ENCODE measurements around the gene SELENOF.

SELENOF gene

GRCh38 chr1:86953167-86953566 is 39.2 kb upstream of the SELENOF start:
- no peak for TF ChIP-seq CTCF (IDR thresholded peaks at IDR 0.05)
- no peaks in the 10 kb centered on the region for H3K9me3 ChIP-seq
- no peak overlapping the region for H3K4me3 ChIP-seq
- intact Hi-C loops (cut with DNase I; ENCODE audit: low total_unique reads): no loop called here
- H3K4me1 ChIP-seq: no peaks in the 10 kb centered on the region
- no peak overlapping the region for H3K27ac ChIP-seq
- H3K27me3 ChIP-seq: no peaks in the 10 kb centered on the region
- DNase-seq: no peak
- no peaks in the 10 kb centered on the region for H3K36me3 ChIP-seq

GRCh38 chr1:86951430-86951829 is 37.5 kb upstream of the SELENOF start:
- H3K27me3 ChIP-seq: no peaks in the 10 kb centered on the region
- H3K36me3 ChIP-seq: no peaks in the 10 kb centered on the region
- no peak for DNase-seq
- H3K4me1 ChIP-seq: no peaks in the 10 kb centered on the region
- intact Hi-C loops (cut with DNase I; ENCODE audit: low total_unique reads): no loop called here
- no peak overlapping the region for H3K4me3 ChIP-seq
- H3K27ac ChIP-seq: no peak overlapping the region
- no peak for TF ChIP-seq CTCF (IDR thresholded peaks at IDR 0.05)
- no peaks in the 10 kb centered on the region for H3K9me3 ChIP-seq

- intact Hi-C loops (cut with DNase I; ENCODE audit: low total_unique reads): no loop called here
- TF ChIP-seq CTCF (IDR thresholded peaks at IDR 0.05): no peak
- Histone ChIP-seq H3K36me3 (no peaks in the 10 kb centered on the region), H3K27ac (no peak overlapping the region), H3K27me3 (no peaks in the 10 kb centered on the region), H3K4me3 (no peak overlapping the region), H3K9me3 (no peaks in the 10 kb centered on the region), H3K4me1 (no peaks in the 10 kb centered on the region)
- DNase-seq: no peak
These were observed 36.9 kb upstream of the SELENOF start for GRCh38 chr1:86950712-86951419.

- DNase-seq: no peak
- Histone ChIP-seq H3K4me3 (no peak overlapping the region), H3K36me3 (no peaks in the 10 kb centered on the region), H3K9me3 (no peaks in the 10 kb centered on the region), H3K27me3 (no peaks in the 10 kb centered on the region), H3K27ac (no peak overlapping the region), H3K4me1 (no peaks in the 10 kb centered on the region)
- TF ChIP-seq CTCF (IDR thresholded peaks at IDR 0.05): no peak
- intact Hi-C loops (cut with DNase I; ENCODE audit: low total_unique reads): no loop called here
These were observed 34.3 kb upstream of the SELENOF start for GRCh38 chr1:86948212-86948611.

GRCh38 chr1:86942743-86943142 is 28.8 kb upstream of the SELENOF start:
- Histone ChIP-seq H3K36me3 (no peaks in the 10 kb centered on the region), H3K9me3 (no peaks in the 10 kb centered on the region), H3K27me3 (no peaks in the 10 kb centered on the region), H3K27ac (no peak overlapping the region), H3K4me3 (no peak overlapping the region), H3K4me1 (no peaks in the 10 kb centered on the region)
- TF ChIP-seq CTCF (IDR thresholded peaks at IDR 0.05): no peak
- DNase-seq: no peak
- intact Hi-C loops (cut with DNase I; ENCODE audit: low total_unique reads): no loop called here

GRCh38 chr1:86942042-86942441 is 28.1 kb upstream of the SELENOF start:
- no peaks in the 10 kb centered on the region for H3K36me3 ChIP-seq
- H3K27ac ChIP-seq: no peak overlapping the region
- no peaks in the 10 kb centered on the region for H3K4me1 ChIP-seq
- intact Hi-C loops (cut with DNase I; ENCODE audit: low total_unique reads): no loop called here
- TF ChIP-seq CTCF (IDR thresholded peaks at IDR 0.05): no peak
- H3K9me3 ChIP-seq: no peaks in the 10 kb centered on the region
- DNase-seq: no peak
- no peak overlapping the region for H3K4me3 ChIP-seq
- no peaks in the 10 kb centered on the region for H3K27me3 ChIP-seq

Data from tibial artery (tissue), 4 donors.